Measurements from ENCODE around the gene RDH13.
A peak's percentile ranks its signal among the peaks of the same experiment; 100 is the strongest.
"Not testable (repeated sequence)": the region's sequence is repeated elsewhere in the genome, so short reads cannot be mapped to it uniquely, and the experiment has no call there.

Gene RDH13

GRCh38 chr19:55062735-55063491 lies at the start of gene RDH13:
Gene RDH13, minus strand, starts transcription at chr19:55063148. Its CDS starts 116 bp downstream, at chr19:55063032.
- H3K36me3 ChIP-seq (ENCODE audit: insufficient read depth, low read length): peaks cover 9% of the 10 kb centered on the region

GRCh38 chr19:55112246-55112776 lies 49.4 kb upstream of the RDH13 start:
- no peaks in the 10 kb centered on the region for H3K27me3 ChIP-seq (ENCODE audit: insufficient read depth, low read length)
- H2AFZ ChIP-seq (ENCODE audit: low read depth, low read length): no peak overlapping the region
- H3K36me3 ChIP-seq (ENCODE audit: insufficient read depth, low read length): peaks cover 25% of the 10 kb centered on the region
- H3K4me3 ChIP-seq (ENCODE audit: low read length): no peak overlapping the region
- H3K4me1 ChIP-seq (ENCODE audit: insufficient read depth, low read length): peaks cover 39% of the 10 kb centered on the region
- no peaks in the 10 kb centered on the region for H3K9me3 ChIP-seq (ENCODE audit: low read length)

More at GRCh38 chr19:55062735-55063491, at the start of gene RDH13:
- H3K4me3 ChIP-seq (ENCODE audit: low read length): peak within 1 kb of the TSS; percentile 59
- peak within 1 kb of the TSS; percentile 32 for H2AFZ ChIP-seq (ENCODE audit: low read depth, low read length)
- H3K27me3 ChIP-seq (ENCODE audit: insufficient read depth, low read length): peaks cover 23% of the 10 kb centered on the region
- peaks cover 3% of the 10 kb centered on the region for H3K4me1 ChIP-seq (ENCODE audit: insufficient read depth, low read length)
- no peaks in the 10 kb centered on the region for H3K9me3 ChIP-seq (ENCODE audit: low read length)

- no peaks in the 10 kb centered on the region for H3K9me3 ChIP-seq (ENCODE audit: low read length)
- H2AFZ ChIP-seq (ENCODE audit: low read depth, low read length): no peak overlapping the region
- no peak overlapping the region for H3K4me3 ChIP-seq (ENCODE audit: low read length)
- peaks cover 30% of the 10 kb centered on the region for H3K36me3 ChIP-seq (ENCODE audit: insufficient read depth, low read length)
- no peaks in the 10 kb centered on the region for H3K27me3 ChIP-seq (ENCODE audit: insufficient read depth, low read length)
- peaks cover 34% of the 10 kb centered on the region for H3K4me1 ChIP-seq (ENCODE audit: insufficient read depth, low read length)
These were observed 48.4 kb upstream of the RDH13 start for GRCh38 chr19:55111238-55111831.

- Histone ChIP-seq H3K27me3 (ENCODE audit: insufficient read depth, low read length) (no peaks in the 10 kb centered on the region), H3K9me3 (ENCODE audit: low read length) (no peaks in the 10 kb centered on the region), H3K4me3 (ENCODE audit: low read length) (no peak overlapping the region), H3K36me3 (ENCODE audit: insufficient read depth, low read length) (peaks cover 30% of the 10 kb centered on the region), H2AFZ (ENCODE audit: low read depth, low read length) (no peak overlapping the region), H3K4me1 (ENCODE audit: insufficient read depth, low read length) (peaks cover 17% of the 10 kb centered on the region)
These were observed 46.8 kb upstream of the RDH13 start for GRCh38 chr19:55109527-55110291.

- not testable (repeated sequence) for H3K27me3 ChIP-seq (ENCODE audit: insufficient read depth, low read length); H3K4me1 ChIP-seq (ENCODE audit: insufficient read depth, low read length)
- H3K36me3 ChIP-seq (ENCODE audit: insufficient read depth, low read length): peaks cover 34% of the 10 kb centered on the region
These were observed 44.3 kb upstream of the RDH13 start for GRCh38 chr19:55107252-55107651.

GRCh38 chr19:55106591-55106990 lies 43.6 kb upstream of the RDH13 start:
- H3K36me3 ChIP-seq (ENCODE audit: insufficient read depth, low read length): peaks cover 35% of the 10 kb centered on the region
- no peaks in the 10 kb centered on the region for H3K4me1 ChIP-seq (ENCODE audit: insufficient read depth, low read length)
- no peak overlapping the region for H2AFZ ChIP-seq (ENCODE audit: low read depth, low read length)
- H3K4me3 ChIP-seq (ENCODE audit: low read length): no peak overlapping the region
- H3K9me3 ChIP-seq (ENCODE audit: low read length): peaks cover 8% of the 10 kb centered on the region
- no peaks in the 10 kb centered on the region for H3K27me3 ChIP-seq (ENCODE audit: insufficient read depth, low read length)

More at GRCh38 chr19:55107252-55107651, 44.3 kb upstream of the RDH13 start:
- not testable (repeated sequence) for H2AFZ ChIP-seq (ENCODE audit: low read depth, low read length); H3K4me3 ChIP-seq (ENCODE audit: low read length); H3K9me3 ChIP-seq (ENCODE audit: low read length)

GRCh38 chr19:55105237-55105636 lies 42.3 kb upstream of the RDH13 start:
- no peaks in the 10 kb centered on the region for H3K27me3 ChIP-seq (ENCODE audit: insufficient read depth, low read length)
- H3K36me3 ChIP-seq (ENCODE audit: insufficient read depth, low read length): peaks cover 33% of the 10 kb centered on the region
- peaks cover 8% of the 10 kb centered on the region for H3K9me3 ChIP-seq (ENCODE audit: low read length)
- H2AFZ ChIP-seq (ENCODE audit: low read depth, low read length): no peak overlapping the region
- H3K4me3 ChIP-seq (ENCODE audit: low read length): no peak overlapping the region
- H3K4me1 ChIP-seq (ENCODE audit: insufficient read depth, low read length): no peaks in the 10 kb centered on the region

GRCh38 chr19:55103190-55103589 lies 40.2 kb upstream of the RDH13 start:
- H3K36me3 ChIP-seq (ENCODE audit: insufficient read depth, low read length): peaks cover 24% of the 10 kb centered on the region

GRCh38 chr19:55101261-55101660 lies 38.3 kb upstream of the RDH13 start:
- Histone ChIP-seq H3K4me3 (ENCODE audit: low read length) (no peak overlapping the region), H3K36me3 (ENCODE audit: insufficient read depth, low read length) (peaks cover 19% of the 10 kb centered on the region), H3K4me1 (ENCODE audit: insufficient read depth, low read length) (no peaks in the 10 kb centered on the region), H3K9me3 (ENCODE audit: low read length) (peaks cover 8% of the 10 kb centered on the region), H3K27me3 (ENCODE audit: insufficient read depth, low read length) (no peaks in the 10 kb centered on the region), H2AFZ (ENCODE audit: low read depth, low read length) (no peak overlapping the region)

More at GRCh38 chr19:55103190-55103589, 40.2 kb upstream of the RDH13 start:
- Histone ChIP-seq H3K4me1 (ENCODE audit: insufficient read depth, low read length) (no peaks in the 10 kb centered on the region), H3K27me3 (ENCODE audit: insufficient read depth, low read length) (no peaks in the 10 kb centered on the region), H2AFZ (ENCODE audit: low read depth, low read length) (no peak overlapping the region), H3K4me3 (ENCODE audit: low read length) (no peak overlapping the region), H3K9me3 (ENCODE audit: low read length) (peaks cover 8% of the 10 kb centered on the region)

- H3K36me3 ChIP-seq (ENCODE audit: insufficient read depth, low read length): peaks cover 28% of the 10 kb centered on the region
- no peak overlapping the region for H3K4me3 ChIP-seq (ENCODE audit: low read length)
- H3K4me1 ChIP-seq (ENCODE audit: insufficient read depth, low read length): no peaks in the 10 kb centered on the region
- no peak overlapping the region for H2AFZ ChIP-seq (ENCODE audit: low read depth, low read length)
- H3K9me3 ChIP-seq (ENCODE audit: low read length): peaks cover 8% of the 10 kb centered on the region
- no peaks in the 10 kb centered on the region for H3K27me3 ChIP-seq (ENCODE audit: insufficient read depth, low read length)
These were observed 36.9 kb upstream of the RDH13 start for GRCh38 chr19:55099557-55100506.

GRCh38 chr19:55098716-55099556 lies 36.0 kb upstream of the RDH13 start:
- Histone ChIP-seq H3K36me3 (ENCODE audit: insufficient read depth, low read length) (peaks cover 35% of the 10 kb centered on the region), H2AFZ (ENCODE audit: low read depth, low read length) (no peak overlapping the region), H3K4me1 (ENCODE audit: insufficient read depth, low read length) (no peaks in the 10 kb centered on the region), H3K4me3 (ENCODE audit: low read length) (no peak overlapping the region), H3K9me3 (ENCODE audit: low read length) (peaks cover 8% of the 10 kb centered on the region), H3K27me3 (ENCODE audit: insufficient read depth, low read length) (no peaks in the 10 kb centered on the region)

Measured in neuron (in vitro differentiated cells).